HepG2 (cell line): Measurements from ENCODE around the gene FAM3A. TPM values are rescaled to one million over a fixed set of nuclear protein-coding genes. Genes with fewer than 3 reads are reported as not detected.
A peak's percentile ranks its signal among the peaks of the same experiment; 100 is the strongest.

Experiments
- ATAC-seq: fragments of 200-7000 bp; cut with Tn5 transposase; 3 replicates; pipeline ENCODE4 v1.9.1; 2020; ENCODE audit warnings: mild to moderate bottlenecking, moderate library complexity
- BruUV-seq: library from RNA; stranded (reverse); fragments of 400-500 nt; replicated peaks from 2 replicates; lab custom pipeline; 2021; lab: Mats Ljungman, UMichigan
- CTCF ChIA-PET: fragments of 300-600 bp; formaldehyde crosslinking; extraction: SDS; loops from one replicate; lab custom pipeline; 2021; ENCODE audit warnings: low total read pairs, inconsistent platforms, low intra/inter-chr PET ratio; lab: Yijun Ruan, JAX
- POLR2A ChIA-PET: fragments of 350-600 bp; sonication (Branson Sonifier 250); formaldehyde crosslinking; loops from one replicate; lab custom pipeline; 2020; ENCODE audit warnings: antibody characterized with exemption, inconsistent platforms; lab: Yijun Ruan, JAX
- DNase-seq: peaks from one replicate; pipeline ENCODE4 v3.0.0-alpha.2; 2015; ENCODE audit warnings: low spot score
- FAIRE-seq: peaks from 3 replicates; lab custom pipeline; 2011; peaks lifted over from hg19 to GRCh38; lab: Jason Lieb, UNC
- H2AFZ ChIP-seq: one replicate; pipeline ENCODE4 v1.6.1; 2011; ENCODE audit warnings: low read length, inconsistent platforms
- H3K27ac ChIP-seq: fragments of 300-600 bp; 3 replicates; pipeline ENCODE4 v1.8.0; 2011; ENCODE audit warnings: mixed run types, mild to moderate bottlenecking, mixed read lengths, low read length, inconsistent platforms; ENCODE audit not compliant: insufficient read depth; ENCODE audit errors: extremely low read length
- H3K27me3 ChIP-seq, 2 experiments: fragments of 200-600 bp in 1 of 2; 2 replicates in 1 of 2; 3 replicates in 1 of 2; pipeline versions ENCODE4 v1.6.0 to v1.8.0; 2011; ENCODE audit warnings: low read length in 2 of 2, mild to moderate bottlenecking in 2 of 2, moderate library complexity in 2 of 2, inconsistent platforms in 1 of 2; ENCODE audit not compliant: insufficient read depth in 2 of 2, control insufficient read depth in 1 of 2
- H3K36me3 ChIP-seq, 2 experiments: fragments of 200-600 bp in 1 of 2; replicated peaks in 1 of 2; 2 replicates in 1 of 2; 3 replicates in 1 of 2; pipeline versions ENCODE4 v1.5.1 to v1.8.0; 2011; ENCODE audit warnings: low read length in 2 of 2, inconsistent platforms in 1 of 2; ENCODE audit not compliant: insufficient read depth in 2 of 2, control insufficient read depth in 1 of 2
- H3K4me1 ChIP-seq: 2 replicates; pipeline ENCODE4 v1.5.1; 2012; ENCODE audit warnings: low read length, inconsistent platforms; ENCODE audit not compliant: insufficient read depth
- H3K4me2 ChIP-seq: 2 replicates; pipeline ENCODE4 v1.6.0; 2011; ENCODE audit warnings: low read depth, low read length, inconsistent platforms
- H3K4me3 ChIP-seq, 3 experiments: fragments of 200-600 bp in 1 of 3; sonication (generic), shearing (Covaris generic) in 1 of 3; replicated peaks in 1 of 3; 2 replicates each; pipeline ENCODE4 v1.5.1; 2011 to 2016; ENCODE audit warnings: low read length in 3 of 3, inconsistent platforms in 2 of 3, low read depth in 2 of 3, mild to moderate bottlenecking in 2 of 3, control low read depth in 1 of 3, mixed read lengths in 1 of 3; ENCODE audit not compliant: insufficient read depth in 1 of 3
- H3K79me2 ChIP-seq: one replicate; pipeline ENCODE4 v1.6.1; 2011; ENCODE audit warnings: low read length, inconsistent platforms; ENCODE audit not compliant: insufficient read depth
- H3K9ac ChIP-seq: 2 replicates; pipeline ENCODE4 v1.6.0; 2011; ENCODE audit warnings: mild to moderate bottlenecking, low read depth, low read length, inconsistent platforms; ENCODE audit not compliant: insufficient read depth
- H3K9me3 ChIP-seq: 2 replicates; pipeline ENCODE4 v1.5.1; 2012; ENCODE audit warnings: mild to moderate bottlenecking, low read length
- H4K20me1 ChIP-seq: 2 replicates; pipeline ENCODE4 v1.6.0; 2011; ENCODE audit warnings: inconsistent platforms, mild to moderate bottlenecking, low read length, moderate library complexity; ENCODE audit not compliant: insufficient read depth
- ARNTL ChIP-seq: sonication (generic); formaldehyde crosslinking; IDR thresholded peaks from 2 replicates; pipeline ENCODE4 v1.4.0; 2020; ENCODE audit warnings: mild to moderate bottlenecking, missing genetic modification reagents
- CREM ChIP-seq, 2 experiments: sonication (generic) in 1 of 2; formaldehyde crosslinking in 1 of 2; IDR thresholded peaks; 2 replicates each; pipeline versions ENCODE4 v1.4.0 to v1.6.1; 2016 to 2020; ENCODE audit warnings: antibody characterized with exemption in 1 of 2, mild to moderate bottlenecking in 1 of 2, missing genetic modification reagents in 1 of 2
- FOSL2 ChIP-seq: sonication (generic); formaldehyde crosslinking; IDR thresholded peaks from 2 replicates; pipeline ENCODE4 v1.4.0; 2020; ENCODE audit warnings: missing genetic modification reagents
- NFIB ChIP-seq: sonication (generic); formaldehyde crosslinking; IDR thresholded peaks from 2 replicates; pipeline ENCODE4 v1.9.0; 2021; ENCODE audit warnings: missing genetic modification reagents, mild to moderate bottlenecking, borderline replicate concordance
- NFIC ChIP-seq: IDR thresholded peaks from 2 replicates; pipeline ENCODE4 v1.6.1; 2012; ENCODE audit warnings: mild to moderate bottlenecking, low read length, inconsistent platforms
- PAXIP1 ChIP-seq: sonication (generic); formaldehyde crosslinking; conservative IDR thresholded peaks from 2 replicates; pipeline ENCODE4 v1.4.0; 2020; ENCODE audit warnings: mild to moderate bottlenecking, missing genetic modification reagents, moderate library complexity
- SOX5 ChIP-seq: IDR thresholded peaks from 2 replicates; pipeline ENCODE4 v1.6.1; 2016; ENCODE audit warnings: borderline replicate concordance
- SRSF9 ChIP-seq: fragments of 200-400 bp; formaldehyde crosslinking; IDR thresholded peaks from 2 replicates; pipeline ENCODE4 v1.6.1; 2018; ENCODE audit warnings: borderline replicate concordance, mild to moderate bottlenecking, low read depth, low read length; ENCODE audit not compliant: insufficient read depth, poor library complexity, severe bottlenecking
- TOE1 ChIP-seq: sonication (generic); formaldehyde crosslinking; IDR thresholded peaks from 2 replicates; pipeline ENCODE4 v1.4.0; 2020; ENCODE audit warnings: mild to moderate bottlenecking, missing genetic modification reagents
- YEATS2 ChIP-seq: sonication (generic); formaldehyde crosslinking; IDR thresholded peaks from 2 replicates; pipeline ENCODE4 v1.4.0; 2020; ENCODE audit warnings: missing genetic modification reagents, borderline replicate concordance
- ZKSCAN5 ChIP-seq: sonication (generic); formaldehyde crosslinking; IDR thresholded peaks from 2 replicates; pipeline ENCODE4 v1.5.1; 2020; ENCODE audit warnings: mild to moderate bottlenecking, missing genetic modification reagents
- ZKSCAN8 ChIP-seq: IDR thresholded peaks from 2 replicates; pipeline ENCODE4 v1.6.1; 2016; ENCODE audit warnings: borderline replicate concordance, missing genetic modification reagents, missing compliant biosample characterization
- ZNF143 ChIP-seq: sonication (generic); formaldehyde crosslinking; IDR thresholded peaks from 2 replicates; pipeline ENCODE4 v1.4.0; 2020; ENCODE audit warnings: missing genetic modification reagents
- ZNF274 ChIP-seq: sonication (generic); formaldehyde crosslinking; IDR thresholded peaks from 2 replicates; pipeline ENCODE4 v1.5.1; 2020; ENCODE audit warnings: mild to moderate bottlenecking, missing genetic modification reagents
- ZNF446 ChIP-seq: sonication (generic); formaldehyde crosslinking; IDR thresholded peaks from 2 replicates; pipeline ENCODE4 v1.5.0; 2020; ENCODE audit warnings: mild to moderate bottlenecking, missing genetic modification reagents
- ZNF468 ChIP-seq: sonication (generic); formaldehyde crosslinking; IDR thresholded peaks from 2 replicates; pipeline ENCODE4 v1.8.0; 2022; ENCODE audit warnings: mild to moderate bottlenecking, moderate library complexity, missing genetic modification reagents
- ZNF530 ChIP-seq: sonication (generic); formaldehyde crosslinking; IDR thresholded peaks from 2 replicates; pipeline ENCODE4 v1.5.0; 2020; ENCODE audit warnings: low read depth, mild to moderate bottlenecking, missing genetic modification reagents
- ZNF691 ChIP-seq: sonication (generic); formaldehyde crosslinking; IDR thresholded peaks from 2 replicates; pipeline ENCODE4 v1.4.0; 2020; ENCODE audit warnings: missing genetic modification reagents, low read depth, mild to moderate bottlenecking, borderline replicate concordance
- WGBS: methylation state at CpG from one replicate; pipeline ENCODE4 v1.1.6; 2017; ENCODE audit warnings: low lambda C conversion rate; 5-methylcytosine and 5-hydroxymethylcytosine counted together
- in situ Hi-C: cut with HindIII; loops from 2 replicates; pipeline ENCODE4 v1.10.0; 2017; ENCODE audit warnings: low pct_unique_long_range_greater_than_20kb; ENCODE audit not compliant: extremely low pct_ligation_motif_present
- intact Hi-C: fragments of 100-400 bp; cut with micrococcal nuclease; formaldehyde crosslinking; loops from one replicate; pipeline ENCODE4 v1.10.0; 2022; ENCODE audit not compliant: unreplicated experiment
- polyA plus RNA-seq, 8 experiments: library from polyadenylated mRNA; depleted of rRNA in 3 of 8; stranded (reverse) in 7 of 8; unstranded in 1 of 8; fragments of >200 nt; fragmentation: Illumina TruSeq in 4 of 8; extraction: Trizol in 4 of 8; gene quantifications; 2 replicates each; pipeline versions ENCODE4 v1.2.1 to v1.2.3, GENCODE V29; 2011 to 2016; ENCODE audit warnings: low read depth in 4 of 8, missing spikeins in 1 of 8, mixed read lengths in 1 of 8; ENCODE audit not compliant: insufficient read depth in 1 of 8
- total RNA-seq, 5 experiments: library from RNA; depleted of rRNA; stranded (reverse); fragments of >200 nt; fragmentation: Illumina TruSeq; extraction: Trizol; gene quantifications; 2 replicates each; pipeline ENCODE4 v1.2.3, GENCODE V29; 2016; ENCODE audit warnings: low read depth in 1 of 5
- TF ChIP-seq, protein P1 (sequence below): sonication (generic); formaldehyde crosslinking; IDR thresholded peaks from 2 replicates; pipeline ENCODE4 v1.4.0; 2020; ENCODE audit warnings: mild to moderate bottlenecking, missing genetic modification reagents

The FAM3A gene
- total and polyA plus RNA-seq, 2 of the 13 experiments (the other 11 are each of a cell fraction or from before 2014, with no cell fraction given): 11.2 to 22.7 TPM

DNA sequence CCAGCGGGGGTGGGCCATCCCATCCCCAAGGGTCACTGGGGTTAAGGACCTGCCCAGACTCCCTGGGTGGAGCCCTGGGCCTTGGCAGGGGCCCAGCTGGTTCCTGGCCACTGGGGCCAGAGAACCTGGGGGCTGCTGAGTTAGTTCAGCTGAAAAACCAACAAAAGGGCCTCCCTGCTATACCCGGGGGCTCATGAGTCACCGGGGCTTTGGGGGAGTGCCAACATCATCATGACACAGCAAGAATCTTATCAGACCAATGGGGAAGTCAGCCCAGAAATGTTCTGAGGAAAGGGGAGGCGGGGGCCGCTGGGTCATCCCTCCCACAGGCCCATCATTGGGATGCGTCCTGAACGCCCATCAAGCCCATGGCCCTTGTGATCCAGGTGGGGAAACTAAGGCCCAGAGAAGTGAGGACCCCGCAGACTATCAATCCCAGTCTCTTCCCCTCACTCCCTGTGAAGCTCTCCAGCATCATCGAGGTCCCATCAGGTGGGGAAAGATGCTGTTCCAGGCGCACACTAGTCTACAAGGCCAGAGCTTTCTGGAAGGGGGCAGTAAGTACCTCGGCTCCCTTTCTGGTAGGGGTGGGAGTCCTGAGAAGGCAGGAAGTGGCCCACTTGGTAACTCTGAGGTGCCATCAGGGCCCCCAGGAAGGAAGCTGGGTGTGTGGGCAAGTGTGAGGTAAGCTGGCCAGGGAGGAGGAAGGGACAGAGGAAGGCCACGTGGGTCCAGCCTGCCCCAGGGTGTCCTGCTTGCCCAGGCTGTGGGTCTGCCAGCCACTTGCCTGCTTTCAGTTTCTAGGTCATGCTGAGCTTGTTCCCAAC lies 26.1 kb upstream of the FAM3A start:
- ChIA-PET POLR2A (interaction anchor here (0.6 to 4.0 kb wide), 13 partner anchors 13 to 172 kb away, joined by 3 to 38 read pairs (median 13); partner anchors contain the start of genes DNASE1L1, EMD, FAM3A and FLNA), CTCF (no interaction called here)
- H3K36me3 ChIP-seq: 0 out of 5 replicates have a peak, but pooled peaks cover 0 to 5% of the 10 kb centered on the region in 2 experiments
- BruUV-seq: no TSS peak
- 0 out of 2 replicates have a peak, but pooled peaks cover 6% of the 10 kb centered on the region for H4K20me1 ChIP-seq
- H3K9me3 ChIP-seq: no peaks in the 10 kb centered on the region
- FAIRE-seq: peak; percentile 95
- H2AFZ ChIP-seq: no peak overlapping the region
- in situ Hi-C loops: loop anchor here (25.0 kb wide), 1 partner anchor 130 kb away; the partner anchor contains the start of genes DNASE1L1 and TAFAZZIN
- WGBS: 0% methylated on average over 2 of the region's 12 CpGs
- peak overlapping the region; percentile 100 for H3K27ac ChIP-seq
- DNase-seq: peak; percentile 94
- peak overlapping the region; percentile 93 for H3K4me2 ChIP-seq
- intact Hi-C loops: no loop called here
- peak; percentile 59 for ATAC-seq
- peaks cover 34% of the 10 kb centered on the region for H3K79me2 ChIP-seq
- no peaks in the 10 kb centered on the region; a peak in 1 of 5 replicates for H3K27me3 ChIP-seq
- H3K4me3 ChIP-seq: peak overlapping the region; percentile 54 to 78 (median 72); a peak in 5 of 6 replicates
- H3K4me1 ChIP-seq: peaks cover 66% of the 10 kb centered on the region
- peak overlapping the region; percentile 96 for H3K9ac ChIP-seq
- TF ChIP-seq ZKSCAN8 (CRISPR knock-in tag): no peak
- peak; percentile 43; the same call in 1 of the 2 replicates for TF ChIP-seq SOX5 (CRISPR knock-in tag)
- no peak for TF ChIP-seq ZNF274 (CRISPR knock-in tag)
- TF ChIP-seq PAXIP1 (CRISPR knock-in tag): peak; percentile 86
- TF ChIP-seq NFIC: no peak
- TF ChIP-seq ZNF468 (CRISPR knock-in tag): no peak
- TF ChIP-seq ZNF143 (CRISPR knock-in tag): no peak
- TF ChIP-seq ZNF691 (CRISPR knock-in tag): no peak
- TF ChIP-seq, protein P1, sequence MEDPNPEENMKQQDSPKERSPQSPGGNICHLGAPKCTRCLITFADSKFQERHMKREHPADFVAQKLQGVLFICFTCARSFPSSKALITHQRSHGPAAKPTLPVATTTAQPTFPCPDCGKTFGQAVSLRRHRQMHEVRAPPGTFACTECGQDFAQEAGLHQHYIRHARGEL (CRISPR knock-in tag): no peak
- TF ChIP-seq TOE1 (CRISPR knock-in tag): no peak
- no peak for TF ChIP-seq ARNTL
- TF ChIP-seq FOSL2 (CRISPR knock-in tag): peak; percentile 98
- TF ChIP-seq ZKSCAN5 (CRISPR knock-in tag): no peak
- no peak for TF ChIP-seq ZNF446 (CRISPR knock-in tag)
- peak; percentile 73 for TF ChIP-seq CREM (IDR thresholded peaks at IDR 0.05)
- TF ChIP-seq CREM (CRISPR knock-in tag; IDR thresholded peaks at IDR 0.05): no peak
- no peak for TF ChIP-seq YEATS2 (CRISPR knock-in tag)
- TF ChIP-seq ZNF530 (CRISPR knock-in tag): no peak
- TF ChIP-seq NFIB (CRISPR knock-in tag): no peak
- no peak for TF ChIP-seq SRSF9
